Astrocyte (in vitro differentiated cells and primary cell): Measurements from ENCODE around the gene IP6K3. TPM values are rescaled to one million over a fixed set of nuclear protein-coding genes. Genes with fewer than 3 reads are reported as not detected.

Source experiments
- DNase-seq: peaks from one replicate; pipeline ENCODE4 v3.0.0-alpha.2; 2010; ENCODE audit warnings: low read depth
- FAIRE-seq: peaks from 2 replicates; lab custom pipeline; 2011; peaks lifted over from hg19 to GRCh38; lab: Jason Lieb, UNC
- H2AFZ ChIP-seq: 2 replicates; pipeline ENCODE4 v1.6.0; 2012; ENCODE audit warnings: low read depth, low read length, inconsistent platforms
- H3K27ac ChIP-seq: 2 replicates; pipeline ENCODE4 v1.5.1; 2011; ENCODE audit warnings: low read depth, low read length, inconsistent platforms
- H3K27me3 ChIP-seq: 2 replicates; pipeline ENCODE4 v1.6.0; 2011; ENCODE audit warnings: low read length, inconsistent platforms; ENCODE audit not compliant: insufficient read depth
- H3K36me3 ChIP-seq: 2 replicates; pipeline ENCODE4 v1.5.1; 2011; ENCODE audit warnings: low read length, inconsistent platforms; ENCODE audit not compliant: insufficient read depth
- H3K4me1 ChIP-seq: 2 replicates; pipeline ENCODE4 v1.5.1; 2011; ENCODE audit warnings: low read length, inconsistent platforms; ENCODE audit not compliant: insufficient read depth
- H3K4me2 ChIP-seq: 2 replicates; pipeline ENCODE4 v1.6.0; 2012; ENCODE audit warnings: low read length, inconsistent platforms
- H3K4me3 ChIP-seq: 2 replicates; pipeline ENCODE4 v1.5.1; 2011; ENCODE audit warnings: low read depth, mild to moderate bottlenecking, low read length, inconsistent platforms; ENCODE audit not compliant: insufficient read depth
- H3K79me2 ChIP-seq: 2 replicates; pipeline ENCODE4 v1.6.0; 2012; ENCODE audit warnings: mild to moderate bottlenecking, low read length, inconsistent platforms; ENCODE audit not compliant: insufficient read depth
- H3K9ac ChIP-seq: 2 replicates; pipeline ENCODE4 v1.6.0; 2012; ENCODE audit warnings: mild to moderate bottlenecking, low read length, inconsistent platforms
- H3K9me3 ChIP-seq: 2 replicates; pipeline ENCODE4 v1.5.1; 2012; ENCODE audit warnings: low read depth, mild to moderate bottlenecking, low read length, inconsistent platforms; ENCODE audit not compliant: insufficient read depth
- H4K20me1 ChIP-seq: 2 replicates; pipeline ENCODE4 v1.6.0; 2012; ENCODE audit warnings: low read length, inconsistent platforms; ENCODE audit not compliant: insufficient read depth
- H3K27ac Mint-ChIP-seq: one replicate; pipeline ENCODE4 v1.8.0; 2021; ENCODE audit warnings: mild to moderate bottlenecking, mixed read lengths; ENCODE audit not compliant: unreplicated experiment
- H3K27me3 Mint-ChIP-seq: one replicate; pipeline ENCODE4 v1.8.0; 2021; ENCODE audit warnings: low read depth, mixed read lengths; ENCODE audit not compliant: unreplicated experiment
- H3K36me3 Mint-ChIP-seq: one replicate; pipeline ENCODE4 v1.8.0; 2021; ENCODE audit warnings: low read depth, mixed read lengths; ENCODE audit not compliant: unreplicated experiment
- H3K4me1 Mint-ChIP-seq: one replicate; pipeline ENCODE4 v1.8.0; 2021; ENCODE audit warnings: low read depth, mixed read lengths; ENCODE audit not compliant: unreplicated experiment
- H3K4me3 Mint-ChIP-seq: one replicate; pipeline ENCODE4 v1.8.0; 2021; ENCODE audit warnings: mild to moderate bottlenecking, moderate library complexity, mixed read lengths; ENCODE audit not compliant: unreplicated experiment
- H3K9me3 Mint-ChIP-seq: one replicate; pipeline ENCODE4 v1.8.0; 2021; ENCODE audit warnings: mild to moderate bottlenecking, mixed read lengths; ENCODE audit not compliant: unreplicated experiment
- EZH2 ChIP-seq: IDR thresholded peaks from 2 replicates; pipeline ENCODE4 v1.6.1; 2012; ENCODE audit warnings: mild to moderate bottlenecking, low read length, inconsistent platforms; ENCODE audit not compliant: insufficient read depth
- total RNA-seq: library from RNA; stranded (reverse); gene quantifications from 2 replicates; pipeline ENCODE4 v1.2.1, GENCODE V29; 2021
- TF ChIP-seq, protein P1 (sequence below): IDR thresholded peaks from 2 replicates; pipeline ENCODE4 v1.5.1; 2011; ENCODE audit warnings: low read depth, mild to moderate bottlenecking, inconsistent platforms, low read length, moderate library complexity; ENCODE audit not compliant: insufficient read depth

IP6K3 gene
- total RNA-seq, 1 donor from 2014 or later, result 4.6 TPM

GRCh38 chr6:33738153-33738552, 8.6 kb downstream of the IP6K3 start:
- Mint-ChIP-seq H3K27me3 (peaks cover 5% of the 10 kb centered on the region), H3K36me3 (no peaks in the 10 kb centered on the region), H3K4me3 (no peak overlapping the region), H3K27ac (no peak overlapping the region), H3K9me3 (no peaks in the 10 kb centered on the region), H3K4me1 (peaks cover 8% of the 10 kb centered on the region)
- TF ChIP-seq, protein P1, sequence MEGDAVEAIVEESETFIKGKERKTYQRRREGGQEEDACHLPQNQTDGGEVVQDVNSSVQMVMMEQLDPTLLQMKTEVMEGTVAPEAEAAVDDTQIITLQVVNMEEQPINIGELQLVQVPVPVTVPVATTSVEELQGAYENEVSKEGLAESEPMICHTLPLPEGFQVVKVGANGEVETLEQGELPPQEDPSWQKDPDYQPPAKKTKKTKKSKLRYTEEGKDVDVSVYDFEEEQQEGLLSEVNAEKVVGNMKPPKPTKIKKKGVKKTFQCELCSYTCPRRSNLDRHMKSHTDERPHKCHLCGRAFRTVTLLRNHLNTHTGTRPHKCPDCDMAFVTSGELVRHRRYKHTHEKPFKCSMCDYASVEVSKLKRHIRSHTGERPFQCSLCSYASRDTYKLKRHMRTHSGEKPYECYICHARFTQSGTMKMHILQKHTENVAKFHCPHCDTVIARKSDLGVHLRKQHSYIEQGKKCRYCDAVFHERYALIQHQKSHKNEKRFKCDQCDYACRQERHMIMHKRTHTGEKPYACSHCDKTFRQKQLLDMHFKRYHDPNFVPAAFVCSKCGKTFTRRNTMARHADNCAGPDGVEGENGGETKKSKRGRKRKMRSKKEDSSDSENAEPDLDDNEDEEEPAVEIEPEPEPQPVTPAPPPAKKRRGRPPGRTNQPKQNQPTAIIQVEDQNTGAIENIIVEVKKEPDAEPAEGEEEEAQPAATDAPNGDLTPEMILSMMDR, result no peak
- TF ChIP-seq EZH2, result no peak
- Histone ChIP-seq H3K4me3 (no peak overlapping the region), H3K36me3 (no peaks in the 10 kb centered on the region), H3K4me2 (no peak overlapping the region), H4K20me1 (no peaks in the 10 kb centered on the region), H3K4me1 (no peaks in the 10 kb centered on the region), H3K79me2 (no peaks in the 10 kb centered on the region), H3K9me3 (no peaks in the 10 kb centered on the region), H3K9ac (no peak overlapping the region), H3K27me3 (peaks cover 14% of the 10 kb centered on the region), H2AFZ (no peak overlapping the region), H3K27ac (no peak overlapping the region)
- FAIRE-seq, result no peak
- DNase-seq, result no peak

- H3K27me3 ChIP-seq, result peaks cover 9% of the 10 kb centered on the region
- H3K79me2 ChIP-seq, result no peaks in the 10 kb centered on the region
- H3K4me2 ChIP-seq, result no peak overlapping the region
- no peak overlapping the region for H2AFZ ChIP-seq
- no peaks in the 10 kb centered on the region for H3K4me1 ChIP-seq
- DNase-seq (no peak), FAIRE-seq (no peak)
- H4K20me1 ChIP-seq, result no peaks in the 10 kb centered on the region
- Mint-ChIP-seq H3K4me1 (peaks cover 9% of the 10 kb centered on the region), H3K9me3 (no peaks in the 10 kb centered on the region), H3K27ac (no peak overlapping the region), H3K36me3 (no peaks in the 10 kb centered on the region), H3K4me3 (no peak overlapping the region), H3K27me3 (peaks cover 3% of the 10 kb centered on the region)
- no peaks in the 10 kb centered on the region for H3K36me3 ChIP-seq
- H3K4me3 ChIP-seq, result no peak overlapping the region
- TF ChIP-seq EZH2, result no peak
- TF ChIP-seq, protein P1, result no peak
- H3K9me3 ChIP-seq, result no peaks in the 10 kb centered on the region
- H3K9ac ChIP-seq, result no peak overlapping the region
- no peak overlapping the region for H3K27ac ChIP-seq
Measured at GRCh38 chr6:33737267-33738026, 9.3 kb downstream of the IP6K3 start.

- H3K27ac ChIP-seq, result no peak overlapping the region
- peaks cover 15% of the 10 kb centered on the region for H3K4me1 Mint-ChIP-seq
- no peak overlapping the region for H3K4me2 ChIP-seq
- TF ChIP-seq EZH2, result no peak
- TF ChIP-seq, protein P1, result no peak
- H3K9me3 ChIP-seq, result no peaks in the 10 kb centered on the region
- peaks cover 3% of the 10 kb centered on the region for H3K27me3 Mint-ChIP-seq
- no peak overlapping the region for H2AFZ ChIP-seq
- H3K36me3 Mint-ChIP-seq, result no peaks in the 10 kb centered on the region
- no peaks in the 10 kb centered on the region for H3K4me1 ChIP-seq
- H3K4me3 Mint-ChIP-seq, result no peak overlapping the region
- H3K79me2 ChIP-seq, result no peaks in the 10 kb centered on the region
- DNase-seq (no peak), FAIRE-seq (no peak)
- no peak overlapping the region for H3K27ac Mint-ChIP-seq
- H4K20me1 ChIP-seq, result no peaks in the 10 kb centered on the region
- peaks cover 2% of the 10 kb centered on the region for H3K27me3 ChIP-seq
- no peaks in the 10 kb centered on the region for H3K9me3 Mint-ChIP-seq
- no peak overlapping the region for H3K9ac ChIP-seq
- H3K36me3 ChIP-seq, result no peaks in the 10 kb centered on the region
- no peak overlapping the region for H3K4me3 ChIP-seq
Measured at GRCh38 chr6:33735216-33735615, 11.5 kb downstream of the IP6K3 start.
